NCI-H2227 (cell line): ENCODE data around the gene CYP2W1.
"Not testable (repeated sequence)": the region's sequence is repeated elsewhere in the genome, so short reads cannot be mapped to it uniquely, and the experiment has no call there.

Source experiments
- DNase-seq: peaks from one replicate; lab custom pipeline; 2025; ENCODE audit not compliant: unreplicated experiment; lab: John Stamatoyannopoulos, UW

Gene CYP2W1

DNA sequence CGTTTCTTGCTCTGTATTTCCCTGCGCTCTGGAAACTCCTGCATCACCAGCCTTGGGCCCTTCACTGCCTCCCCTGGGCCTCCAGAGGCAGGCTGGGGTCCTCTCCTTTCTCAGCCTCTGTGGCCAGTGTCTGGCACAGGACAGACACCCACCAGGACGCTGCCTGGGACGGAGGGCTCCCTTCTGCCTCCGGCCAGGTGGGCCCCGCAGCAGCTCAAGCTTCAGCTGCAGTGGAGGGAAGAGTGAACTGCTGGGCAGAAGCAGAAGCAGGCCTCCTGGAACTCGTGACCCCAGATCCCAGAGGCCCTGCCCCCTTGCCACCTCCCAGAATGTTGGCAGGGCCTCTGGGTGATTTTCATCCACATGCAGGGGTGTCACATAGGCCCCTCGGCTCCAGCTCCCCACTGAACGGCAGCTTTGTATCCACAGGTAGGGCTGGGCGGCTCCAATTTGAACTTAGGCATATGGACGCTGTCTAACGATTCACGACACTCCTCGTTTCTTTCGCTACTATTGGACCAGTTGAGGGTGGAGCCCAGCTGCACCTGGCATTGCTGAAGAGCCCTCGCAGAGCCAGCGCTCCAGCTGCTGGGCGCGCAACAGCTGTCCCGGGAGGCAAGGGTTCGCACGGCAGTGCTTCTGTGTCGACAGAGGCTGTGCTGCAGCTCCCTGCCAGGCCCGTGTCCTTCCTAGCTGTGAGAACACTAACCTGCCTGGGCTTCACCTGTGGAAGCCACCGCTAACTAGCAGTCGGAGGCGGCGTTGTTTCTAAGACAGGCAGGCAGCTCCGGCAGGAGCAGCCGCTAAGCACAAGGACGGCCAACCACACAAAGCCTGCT lies 43.0 kb downstream of the CYP2W1 start:
- DNase-seq: peak; percentile 33

DNA sequence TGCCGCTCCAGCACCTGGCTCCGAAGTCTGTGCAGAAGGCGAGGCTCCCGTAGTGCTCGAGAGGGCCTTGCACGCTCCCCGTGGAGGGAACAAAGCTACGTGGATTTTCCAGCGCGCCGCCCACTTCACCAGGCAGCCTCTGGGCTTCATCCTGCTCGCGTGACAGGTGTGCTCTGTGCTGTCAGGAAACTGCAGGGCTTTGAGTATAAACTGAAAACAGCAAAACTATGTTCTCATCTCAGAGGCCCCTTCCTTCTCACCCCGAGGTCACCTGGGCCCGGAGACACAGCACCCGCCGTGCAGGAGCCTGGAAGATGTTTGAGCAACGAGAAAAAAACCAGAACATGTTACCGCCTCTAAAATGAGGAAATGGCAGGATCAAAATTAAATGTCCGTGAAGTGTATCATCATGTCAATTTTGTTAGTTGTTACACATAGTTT lies 43.8 kb downstream of the CYP2W1 start:
- DNase-seq: no peak

GRCh38 chr7:1027242-1028043 lies 44.5 kb downstream of the CYP2W1 start:
- peak; percentile 60 for DNase-seq

GRCh38 chr7:1028044-1028770 lies 45.2 kb downstream of the CYP2W1 start:
- DNase-seq: peak; percentile 92

DNA sequence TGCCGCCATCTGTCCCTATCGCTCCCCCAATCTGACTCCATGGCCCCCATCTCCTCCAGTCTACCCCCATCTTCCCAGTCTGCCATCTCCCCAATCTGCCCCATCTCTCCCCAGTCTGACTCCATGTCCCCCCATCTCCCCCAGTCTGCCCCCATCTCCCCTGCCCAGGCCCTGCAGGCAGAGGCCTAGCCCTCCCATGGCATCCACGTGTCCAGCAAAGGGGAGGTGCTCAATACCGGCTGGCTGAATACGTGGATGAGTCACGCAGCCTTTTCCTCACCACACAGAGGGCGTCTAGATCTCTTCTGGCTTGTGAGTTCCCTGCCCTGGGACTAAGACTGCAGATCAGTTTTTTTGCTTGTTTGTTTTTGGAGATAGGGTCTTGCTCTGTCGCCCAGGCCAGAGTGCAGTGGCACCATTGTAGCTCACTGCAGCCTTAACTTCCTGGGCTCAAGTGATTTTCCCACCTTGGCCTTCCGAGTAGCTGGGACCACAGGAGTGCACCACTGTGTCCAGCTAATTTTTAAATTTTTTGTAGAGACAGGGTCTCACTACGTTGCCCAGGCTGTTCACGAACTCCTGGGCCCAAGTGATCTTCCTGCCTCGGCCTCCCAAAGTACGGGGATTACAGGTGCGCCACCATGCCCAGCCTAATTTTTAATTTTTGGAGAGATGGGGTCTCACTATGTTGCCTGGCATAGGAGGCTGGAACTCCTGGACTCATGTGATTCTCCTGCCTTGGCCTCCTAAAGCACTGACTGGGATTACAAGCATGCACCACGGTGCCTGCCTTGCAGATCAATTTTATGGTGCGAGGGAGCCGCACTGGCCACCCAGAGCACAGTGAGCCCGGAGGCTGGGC lies 46.0 kb downstream of the CYP2W1 start:
- peak; percentile 75 for DNase-seq

GRCh38 chr7:1029637-1030443 lies 46.9 kb downstream of the CYP2W1 start:
- no peak for DNase-seq

- DNase-seq: no peak
Measured at GRCh38 chr7:1030444-1031070, 47.6 kb downstream of the CYP2W1 start.

DNA sequence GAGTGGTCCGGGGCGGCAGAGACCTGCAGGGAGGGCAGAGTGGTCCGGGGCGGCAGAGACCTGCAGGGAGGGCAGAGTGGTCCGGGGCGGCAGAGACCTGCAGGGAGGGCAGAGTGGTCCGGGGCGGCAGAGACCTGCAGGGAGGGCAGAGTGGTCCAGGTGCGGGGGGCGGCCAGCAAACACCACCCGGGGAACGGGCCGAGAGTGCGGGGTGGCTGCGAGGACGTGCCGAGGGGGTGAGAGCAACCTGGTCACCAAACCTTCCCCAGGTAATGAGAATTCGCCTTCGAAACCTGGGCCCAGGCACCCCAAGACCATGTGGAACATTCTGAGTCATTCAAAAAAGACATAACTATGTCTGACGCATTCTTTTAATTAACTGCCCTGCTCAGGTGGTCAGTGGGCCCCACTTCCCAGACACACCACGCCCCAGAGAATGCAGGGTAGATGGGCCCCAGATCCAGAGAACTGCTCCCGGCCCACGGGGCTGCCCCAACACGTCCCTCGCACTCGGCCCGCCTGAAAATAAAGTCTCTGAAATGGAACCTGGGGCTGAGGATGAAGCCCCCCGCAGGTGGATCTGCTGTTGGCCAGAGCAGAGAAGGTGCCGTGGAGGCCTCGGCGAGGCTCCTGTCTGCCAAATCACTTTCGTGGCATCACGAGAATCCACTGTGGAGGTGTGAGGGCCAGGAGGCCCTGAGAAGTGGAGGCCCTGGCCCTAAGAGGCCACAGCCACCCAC lies 48.9 kb downstream of the CYP2W1 start:
- no peak for DNase-seq

DNA sequence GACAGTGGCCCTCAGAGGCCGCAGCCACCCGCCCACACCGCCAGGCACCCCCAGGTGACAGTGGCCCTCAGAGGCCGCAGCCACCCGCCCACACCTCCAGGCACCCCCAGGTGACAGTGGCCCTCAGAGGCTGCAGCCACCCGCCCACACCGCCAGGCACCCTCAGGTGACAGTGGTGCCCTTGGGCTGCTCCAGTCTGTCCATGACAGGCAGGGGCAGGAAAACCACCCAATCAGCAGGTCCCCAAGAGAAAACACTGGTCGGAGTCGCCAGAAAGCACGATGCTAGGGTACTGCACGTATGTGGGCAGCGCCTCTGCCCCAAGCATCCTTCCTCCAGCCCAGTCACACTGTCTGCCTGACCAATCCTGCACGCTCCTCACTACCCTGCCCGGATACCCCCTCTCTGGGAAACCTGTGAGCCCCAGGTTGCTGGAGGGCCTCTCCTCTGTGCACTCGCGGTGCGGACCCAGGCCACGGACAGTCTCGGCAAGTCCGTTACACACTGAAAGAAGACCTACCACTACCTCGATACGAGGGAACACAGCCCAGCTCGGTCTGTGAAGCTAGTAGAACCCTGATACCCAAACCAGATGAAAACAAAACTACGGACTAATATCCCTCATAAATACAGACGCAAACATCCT lies 49.7 kb downstream of the CYP2W1 start:
- DNase-seq: no peak

- no peak for DNase-seq
Measured at GRCh38 chr7:1033546-1034145, 50.7 kb downstream of the CYP2W1 start.

DNA sequence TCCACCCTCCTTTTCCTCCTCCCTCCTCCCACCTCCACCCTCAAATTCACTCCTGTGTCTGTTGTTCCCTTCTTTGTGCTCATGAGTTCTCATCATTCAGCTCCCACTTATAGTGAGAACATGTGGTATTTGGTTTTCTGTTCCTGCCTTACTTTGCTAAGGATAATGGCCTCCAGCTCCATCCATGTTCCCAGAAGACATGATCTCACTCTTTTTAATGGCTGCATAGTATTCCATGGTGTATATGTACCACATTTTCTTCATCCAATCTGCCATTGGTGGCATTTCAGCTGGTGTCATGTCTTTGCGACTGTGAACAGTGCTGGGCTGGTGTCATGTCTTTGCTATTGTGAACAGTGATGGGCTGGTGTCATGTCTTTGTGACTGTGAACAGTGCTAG lies 51.8 kb downstream of the CYP2W1 start:
- not testable (repeated sequence) for DNase-seq

DNA sequence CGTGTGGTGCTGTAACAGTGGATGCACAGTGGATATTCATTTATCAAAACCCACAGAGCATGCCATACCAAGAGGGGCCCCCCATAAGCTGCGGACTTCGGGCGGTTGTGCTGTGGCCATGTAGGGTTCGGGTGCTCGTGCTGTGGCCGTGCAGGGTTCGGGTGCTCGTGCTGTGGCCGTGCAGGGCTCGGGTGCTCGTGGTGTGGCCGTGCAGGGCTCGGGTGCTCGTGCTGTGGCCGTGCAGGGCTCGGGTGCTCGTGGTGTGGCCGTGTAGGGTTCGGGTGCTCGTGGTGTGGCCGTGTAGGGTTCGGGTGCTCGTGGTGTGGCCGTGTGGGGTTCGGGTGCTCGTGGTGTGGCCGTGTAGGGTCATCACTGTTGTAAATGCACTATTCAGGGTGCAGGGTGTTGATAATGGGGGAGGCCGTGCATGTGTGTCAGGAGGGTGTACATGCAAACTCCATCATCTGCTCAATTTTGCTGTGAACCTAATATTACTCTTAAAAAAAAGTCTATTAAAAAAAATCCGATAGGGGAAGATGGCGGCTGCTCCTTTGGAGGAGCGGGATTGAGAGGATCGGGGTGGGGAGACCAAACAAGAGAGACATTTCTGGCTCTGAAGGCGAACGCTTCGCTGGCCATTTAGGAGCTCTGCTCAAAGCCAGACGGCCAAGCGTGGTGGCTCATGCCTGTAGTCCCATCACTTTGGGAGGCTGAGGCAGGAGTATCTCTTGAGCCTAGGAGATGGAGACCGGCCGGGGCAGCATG lies 53.4 kb downstream of the CYP2W1 start:
- not testable (repeated sequence) for DNase-seq
